CD1c-positive myeloid dendritic cell (primary cell): Measurements from ENCODE around the gene KRT13.

Experiments
- DNase-seq: peaks from one replicate; pipeline ENCODE4 v3.0.0-alpha.2; 2016; ENCODE audit errors: extremely low spot score

The KRT13 gene

DNA sequence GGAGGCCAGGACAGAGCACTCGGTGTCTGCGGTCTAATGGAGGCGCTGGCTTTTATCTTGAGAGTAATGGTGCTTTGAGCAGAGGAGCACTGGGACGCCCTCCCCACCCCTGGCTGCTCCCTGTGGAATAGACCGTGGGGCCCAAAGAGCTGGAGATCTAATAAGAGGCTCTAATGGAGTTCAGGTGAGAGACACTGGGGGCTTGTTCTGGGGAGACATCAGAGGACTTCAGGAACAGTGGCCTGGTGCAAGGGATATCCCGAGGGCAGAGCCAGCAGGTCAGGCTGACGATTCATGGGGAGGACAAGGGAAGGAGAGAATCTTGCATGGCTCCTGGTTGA, 32.2 kb upstream of the KRT13 start:
- no peak for DNase-seq

DNA sequence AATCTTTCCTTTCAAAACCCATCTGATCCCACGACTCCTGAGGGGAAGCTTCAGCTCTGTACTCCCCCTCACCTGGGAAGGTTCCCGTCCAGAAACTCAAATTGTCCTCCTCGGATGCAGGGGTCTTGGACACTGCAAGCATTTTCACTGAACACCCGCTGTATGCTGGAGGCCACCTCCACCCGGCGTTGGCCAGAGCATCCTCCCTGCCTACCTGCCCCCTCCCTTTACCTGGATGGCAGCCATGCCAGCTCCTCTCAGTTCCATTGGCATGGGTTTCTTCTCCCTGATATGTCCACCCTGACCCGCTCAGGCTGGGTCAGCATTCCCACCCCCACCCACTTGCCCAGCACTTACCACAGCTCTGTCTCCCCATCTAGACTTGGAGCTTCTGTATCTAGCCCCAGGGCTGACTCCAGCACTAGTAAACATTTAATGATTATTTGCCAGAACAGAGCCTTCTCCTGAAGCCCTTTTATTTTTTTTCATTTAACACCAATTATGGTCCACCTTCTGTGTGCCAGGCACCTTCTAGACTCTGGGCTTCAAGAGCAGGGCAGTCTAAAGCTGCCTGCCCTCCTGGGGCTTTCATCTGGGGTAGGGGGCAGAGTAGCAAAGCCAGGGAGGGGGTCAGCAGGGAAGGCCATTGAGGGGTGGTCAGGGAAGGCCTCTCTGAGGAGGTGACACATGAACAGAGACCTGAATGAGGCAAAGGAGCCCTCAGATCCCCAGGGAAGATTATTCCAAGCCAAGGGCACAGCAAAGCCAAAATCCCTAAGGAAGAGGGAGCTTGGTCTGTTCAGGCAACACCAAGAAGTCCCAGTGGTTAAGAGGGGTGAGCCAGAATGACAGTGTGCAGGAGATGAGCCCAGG, 31.6 kb upstream of the KRT13 start:
- DNase-seq = no peak

DNA sequence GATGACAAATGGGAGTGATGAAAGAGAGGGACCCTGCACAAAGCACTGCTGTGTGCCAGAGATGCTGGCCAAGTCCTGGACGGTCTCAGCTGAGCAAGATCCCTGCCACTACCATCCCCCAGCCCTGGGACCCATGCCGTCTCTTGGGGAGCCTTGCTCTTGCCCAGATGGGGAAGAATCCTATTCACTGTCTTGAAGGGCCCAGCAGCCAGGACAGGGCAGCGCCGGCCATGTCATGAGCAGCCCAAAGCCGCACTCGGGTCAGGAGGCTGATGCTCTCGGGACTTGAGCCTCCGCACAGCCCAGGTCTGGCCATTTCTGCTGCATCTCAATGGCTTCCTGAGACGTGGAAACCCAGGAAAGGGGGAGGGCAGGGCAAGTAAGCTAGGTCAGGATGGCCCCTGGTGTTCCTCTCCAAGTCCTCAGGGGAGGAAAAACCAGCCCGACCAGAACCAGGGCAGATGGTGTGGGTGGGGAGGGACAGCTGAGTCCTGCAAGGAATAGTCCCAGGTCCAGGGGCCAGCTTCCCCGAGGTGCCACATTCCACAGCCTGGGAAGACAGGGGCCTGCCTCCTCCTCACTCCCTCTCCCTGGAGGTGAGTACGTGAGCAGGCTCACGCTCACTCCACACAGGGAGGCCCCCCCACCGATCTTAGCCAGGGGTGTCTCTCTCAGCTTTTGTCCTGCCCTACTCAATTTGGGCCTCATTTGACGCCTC, 30.5 kb upstream of the KRT13 start:
- no peak for DNase-seq

DNA sequence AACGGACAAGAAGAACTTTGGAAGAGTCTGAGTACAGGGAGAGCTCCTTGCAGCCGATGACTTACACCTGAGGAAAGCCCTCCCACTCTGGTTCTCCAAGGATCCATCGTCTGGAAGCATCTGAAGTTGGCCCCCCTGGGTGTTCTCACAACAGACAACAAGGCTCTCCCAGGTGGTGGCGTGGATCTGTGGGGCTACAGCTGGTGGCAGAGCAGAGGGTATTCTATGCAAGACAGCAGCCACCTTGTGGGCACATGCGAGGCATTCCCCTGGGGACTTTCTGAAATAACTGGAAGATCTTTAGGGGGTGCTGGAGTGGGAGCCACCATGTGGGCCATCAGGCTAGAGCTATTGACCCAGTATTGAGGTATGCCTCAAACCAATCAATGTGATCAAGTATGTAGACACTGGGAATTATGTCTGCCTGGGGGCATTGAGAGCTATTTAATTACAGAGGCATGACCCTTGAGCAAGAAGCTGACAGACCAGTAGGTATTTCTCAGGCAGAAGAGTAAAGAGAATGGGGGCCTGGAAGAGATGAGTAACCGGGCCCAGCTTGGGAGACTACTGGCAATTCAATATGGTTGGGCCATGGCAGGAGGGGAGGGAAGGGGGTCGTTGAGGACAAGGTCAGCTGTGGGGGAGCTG, 29.6 kb upstream of the KRT13 start:
- DNase-seq = no peak

DNA sequence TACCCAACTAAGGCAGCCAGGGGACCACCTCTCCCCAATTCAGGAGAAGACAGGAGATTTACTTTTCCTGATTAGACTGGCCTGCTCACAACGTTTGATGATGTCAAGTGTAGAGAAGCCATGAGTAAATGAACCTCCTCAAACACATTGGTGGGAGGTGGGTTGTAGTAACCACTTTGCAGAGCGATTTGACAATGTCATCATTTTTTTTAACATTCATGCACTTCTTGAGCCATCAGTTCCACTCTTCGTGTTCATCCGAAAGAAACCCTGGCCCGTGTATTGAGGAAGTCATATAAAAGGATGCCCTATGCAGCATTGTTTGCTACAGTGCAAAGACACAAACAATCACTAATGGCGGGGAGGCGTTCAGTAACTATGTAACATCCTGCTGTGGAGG, 28.2 kb upstream of the KRT13 start:
- no peak for DNase-seq

DNA sequence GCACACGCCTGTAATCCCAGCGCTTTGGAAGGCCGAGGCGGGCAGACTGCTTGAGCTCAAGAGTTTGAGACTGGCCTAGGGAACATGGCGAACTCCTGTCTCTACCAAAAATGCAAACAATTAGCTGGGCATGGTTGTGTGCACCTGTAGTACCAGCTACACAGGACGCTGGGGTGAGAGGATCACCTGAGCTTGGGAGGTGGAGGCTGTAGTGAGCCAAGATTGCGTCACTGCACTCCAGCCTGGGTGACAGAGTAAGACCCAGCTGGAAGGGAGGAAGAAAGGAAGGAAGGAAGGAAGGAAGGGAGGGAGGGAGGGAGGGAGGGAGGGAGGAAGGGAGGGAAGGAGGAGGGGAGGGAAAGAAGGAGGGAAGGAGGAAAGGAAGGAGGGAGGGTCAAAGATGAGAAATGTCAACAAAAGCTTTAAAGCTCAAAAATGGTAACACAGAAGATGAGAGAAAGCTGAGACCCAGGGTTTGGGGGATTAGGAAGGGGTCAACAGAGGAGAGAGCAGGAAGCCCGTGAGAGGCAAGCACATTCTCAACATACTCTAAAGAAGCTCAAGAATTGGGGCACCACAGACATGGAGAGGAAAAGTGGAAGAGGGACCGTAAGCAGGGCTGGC, 27.6 kb upstream of the KRT13 start:
- DNase-seq = no peak

DNA sequence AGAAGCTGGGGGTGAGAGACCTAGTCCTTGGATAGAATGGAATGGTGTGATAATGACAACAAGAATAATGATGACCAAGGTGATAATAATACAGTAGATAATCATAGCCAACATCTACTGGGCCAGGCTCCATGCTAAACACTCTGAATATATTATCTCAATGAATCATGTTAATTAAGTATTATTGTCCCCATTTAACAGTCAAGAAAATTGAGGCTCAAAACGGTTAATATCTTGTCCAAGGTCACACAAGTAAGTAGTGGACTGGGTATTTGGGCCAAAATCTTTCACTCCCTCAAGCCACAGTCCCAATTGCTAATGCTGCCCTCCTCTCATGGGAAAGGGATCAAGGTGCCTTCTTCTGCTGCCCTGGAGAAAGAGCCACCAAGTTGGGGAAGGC, 26.6 kb upstream of the KRT13 start:
- no peak for DNase-seq

DNA sequence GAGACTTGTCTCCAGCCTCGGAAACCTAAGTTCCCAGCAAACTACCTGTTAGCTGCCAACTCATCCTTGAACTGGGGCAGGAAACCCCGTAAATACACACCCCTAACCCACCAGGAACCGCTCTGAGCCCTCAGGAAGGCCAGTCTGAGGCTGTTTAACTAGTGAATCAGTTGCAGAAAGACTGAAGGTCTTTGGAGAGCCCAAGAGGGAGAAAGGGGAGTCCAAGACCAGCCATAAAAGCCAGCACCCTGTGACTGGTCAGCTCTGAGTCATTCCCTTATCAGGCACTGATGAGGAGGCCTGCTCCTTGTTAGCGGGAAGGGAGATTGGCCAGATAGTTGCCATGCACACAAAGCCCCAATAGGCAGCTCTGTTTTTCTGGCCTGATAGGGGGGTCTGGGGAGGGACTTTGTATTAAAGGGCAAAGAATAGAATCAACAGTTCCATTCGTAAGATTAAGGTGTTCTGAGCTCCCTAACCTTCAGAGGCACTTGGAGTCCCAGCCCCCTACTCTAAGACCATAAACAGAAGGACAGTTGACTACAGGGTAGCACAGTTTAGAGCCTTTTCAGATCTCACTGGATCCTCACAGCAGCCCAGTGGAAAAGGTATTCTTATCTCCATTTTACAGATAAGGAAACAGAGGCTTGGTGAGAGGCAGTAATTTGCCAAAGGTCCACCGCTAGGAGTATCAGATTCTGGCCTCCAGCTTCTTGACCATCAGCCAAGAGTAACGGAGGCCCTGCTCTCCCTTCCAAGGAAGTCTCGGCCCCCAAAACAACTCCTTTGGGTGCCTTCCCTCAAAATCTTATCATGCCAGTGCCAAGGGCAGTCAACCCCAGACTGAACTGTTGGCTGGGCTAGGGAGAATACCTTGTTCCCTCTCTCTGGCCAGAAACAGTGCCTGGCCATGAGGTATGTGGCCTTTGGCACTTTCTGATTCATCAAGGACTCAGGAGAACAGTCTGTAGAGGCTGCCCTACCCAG, 24.9 kb upstream of the KRT13 start:
- no peak for DNase-seq

DNA sequence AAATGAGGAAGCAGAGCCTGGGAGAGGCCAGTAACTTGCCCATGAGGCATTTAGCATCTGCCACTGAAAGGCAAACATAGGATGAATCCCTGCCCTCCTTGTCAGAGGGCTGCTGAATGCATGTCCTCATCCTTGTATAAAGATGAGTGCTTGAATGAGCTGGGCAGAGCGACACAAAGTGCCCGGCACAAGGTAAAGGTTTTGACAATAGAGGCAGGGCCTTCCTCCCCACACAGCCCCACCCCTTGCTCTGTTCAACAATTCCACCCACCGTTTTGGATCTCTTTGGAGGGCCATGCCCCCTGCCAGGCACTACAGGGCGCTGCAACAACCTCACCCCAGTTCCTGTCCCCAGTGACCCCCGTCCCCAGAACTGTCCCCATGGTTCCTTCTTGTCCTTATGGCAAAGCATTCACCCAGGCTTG, 24.1 kb upstream of the KRT13 start:
- DNase-seq = peak; percentile 15

DNA sequence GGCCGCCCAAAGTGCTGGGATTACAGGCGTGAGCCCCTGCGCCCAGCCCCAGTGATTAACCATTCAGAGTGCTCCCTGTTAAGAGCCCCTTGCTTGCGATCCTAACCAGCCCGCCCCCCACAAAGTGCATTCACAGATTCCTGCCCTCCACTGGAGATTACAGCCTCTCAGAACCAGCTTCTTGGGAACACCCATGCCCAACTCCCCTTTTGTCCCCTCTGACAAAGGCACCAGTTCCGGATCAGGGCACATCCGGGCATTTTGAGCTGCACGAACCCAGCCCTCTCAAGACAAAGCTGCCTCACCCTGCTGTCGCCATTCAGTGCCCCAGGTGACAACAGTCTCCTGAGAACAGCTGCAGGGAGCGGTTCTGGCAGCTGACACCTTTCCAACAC, 23.5 kb upstream of the KRT13 start:
- DNase-seq = no peak

DNA sequence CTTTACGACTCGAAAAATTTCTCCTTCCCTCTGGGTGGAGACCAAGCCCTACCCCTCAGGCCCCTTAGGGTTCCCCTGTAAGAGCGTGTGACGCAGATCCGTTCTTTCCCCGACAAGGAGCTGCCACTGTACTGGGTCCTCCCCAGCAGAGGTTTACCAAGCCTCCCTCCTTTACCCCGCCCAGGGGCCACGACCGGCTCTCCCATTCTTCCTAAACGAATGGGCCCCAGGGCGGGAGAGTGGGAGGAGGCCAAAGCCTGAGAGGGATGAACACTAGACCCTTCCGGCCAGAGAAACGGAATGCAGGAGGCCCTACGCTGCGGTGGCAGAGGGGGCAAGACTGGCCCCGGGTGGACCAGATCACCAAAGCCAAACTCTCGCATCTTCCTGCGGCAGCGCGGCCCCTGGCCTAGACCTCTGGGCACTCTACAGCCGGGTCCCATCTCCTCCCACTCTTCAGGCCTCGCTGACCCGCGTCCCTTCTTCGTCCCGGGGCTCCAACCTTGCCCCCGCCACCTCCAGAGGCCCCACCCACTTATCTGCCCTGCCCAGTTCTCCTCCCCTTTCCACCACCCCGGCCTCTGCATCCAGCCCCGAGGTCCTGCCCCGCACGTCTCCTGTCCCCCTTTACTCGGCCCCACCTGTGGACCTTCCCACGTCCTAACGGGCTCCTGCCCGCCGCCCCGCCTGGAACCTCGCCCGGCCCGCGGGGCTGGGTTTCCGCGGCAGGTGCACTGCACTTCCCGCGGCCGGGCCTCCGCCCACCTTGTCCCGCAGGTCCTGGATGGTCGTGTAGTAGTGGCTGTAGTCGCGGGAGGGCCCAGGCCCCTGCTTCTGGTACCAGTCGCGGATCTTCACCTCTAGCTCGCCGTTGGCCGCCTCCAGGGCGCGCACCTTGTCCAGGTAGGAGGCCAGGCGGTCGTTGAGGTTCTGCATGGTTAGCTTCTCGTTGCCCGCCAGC, 21.9 kb upstream of the KRT13 start:
- no peak for DNase-seq

DNA sequence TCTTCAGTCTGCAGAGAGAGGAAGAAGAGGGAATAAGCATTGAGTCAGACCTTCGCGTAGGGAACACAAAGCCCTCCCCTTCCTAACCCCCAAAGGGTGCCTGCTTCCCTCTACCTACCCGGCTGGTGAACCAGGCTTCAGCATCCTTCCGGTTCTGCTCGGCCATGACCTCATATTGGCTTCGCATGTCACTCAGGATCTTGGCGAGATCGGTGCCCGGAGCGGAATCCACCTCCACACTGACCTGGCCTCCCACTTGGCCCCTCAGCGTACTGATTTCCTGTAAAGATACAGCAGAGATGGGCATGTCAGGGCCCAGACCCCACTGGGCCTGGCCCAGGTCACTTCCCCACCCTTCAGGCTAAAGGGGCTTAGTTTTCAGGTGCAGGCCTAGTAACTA, 18.8 kb upstream of the KRT13 start:
- DNase-seq = no peak

DNA sequence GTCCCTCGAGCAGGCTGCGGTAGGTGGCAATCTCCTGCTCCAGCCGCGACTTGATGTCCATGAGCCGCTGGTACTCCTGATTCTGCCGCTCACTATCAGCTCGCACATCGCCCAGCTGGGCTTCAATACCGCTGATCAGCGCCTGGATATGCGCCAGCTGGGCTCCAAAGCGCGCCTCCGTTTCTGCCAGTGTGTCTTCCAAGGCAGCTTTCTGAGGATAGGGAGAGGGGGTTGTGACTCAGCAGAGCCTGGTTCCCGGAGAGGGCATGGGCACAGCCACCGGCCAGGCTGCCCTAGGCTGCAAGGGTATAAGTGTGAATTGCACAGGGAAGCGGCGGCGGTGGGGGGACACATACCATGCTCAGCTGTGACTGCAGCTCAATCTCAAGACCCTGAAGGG, 18.4 kb upstream of the KRT13 start:
- no peak for DNase-seq

DNA sequence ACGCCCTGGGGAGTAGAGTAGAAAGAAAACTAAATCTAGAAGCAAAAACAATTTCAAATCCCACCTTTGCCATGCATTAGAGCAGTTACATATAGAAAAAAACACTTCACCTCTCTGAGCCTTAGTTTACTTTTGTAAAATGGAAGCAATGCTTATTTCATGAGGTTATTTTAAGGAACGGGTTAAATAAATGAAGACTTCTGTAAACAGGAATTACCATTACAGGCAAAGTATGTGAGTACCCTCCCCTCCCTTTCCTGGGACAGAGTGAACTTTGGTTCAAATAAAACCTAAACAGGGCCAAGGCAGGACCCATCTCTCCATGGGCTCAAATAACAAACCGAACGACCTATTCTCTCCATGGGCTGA, 17.8 kb upstream of the KRT13 start:
- DNase-seq = no peak

DNA sequence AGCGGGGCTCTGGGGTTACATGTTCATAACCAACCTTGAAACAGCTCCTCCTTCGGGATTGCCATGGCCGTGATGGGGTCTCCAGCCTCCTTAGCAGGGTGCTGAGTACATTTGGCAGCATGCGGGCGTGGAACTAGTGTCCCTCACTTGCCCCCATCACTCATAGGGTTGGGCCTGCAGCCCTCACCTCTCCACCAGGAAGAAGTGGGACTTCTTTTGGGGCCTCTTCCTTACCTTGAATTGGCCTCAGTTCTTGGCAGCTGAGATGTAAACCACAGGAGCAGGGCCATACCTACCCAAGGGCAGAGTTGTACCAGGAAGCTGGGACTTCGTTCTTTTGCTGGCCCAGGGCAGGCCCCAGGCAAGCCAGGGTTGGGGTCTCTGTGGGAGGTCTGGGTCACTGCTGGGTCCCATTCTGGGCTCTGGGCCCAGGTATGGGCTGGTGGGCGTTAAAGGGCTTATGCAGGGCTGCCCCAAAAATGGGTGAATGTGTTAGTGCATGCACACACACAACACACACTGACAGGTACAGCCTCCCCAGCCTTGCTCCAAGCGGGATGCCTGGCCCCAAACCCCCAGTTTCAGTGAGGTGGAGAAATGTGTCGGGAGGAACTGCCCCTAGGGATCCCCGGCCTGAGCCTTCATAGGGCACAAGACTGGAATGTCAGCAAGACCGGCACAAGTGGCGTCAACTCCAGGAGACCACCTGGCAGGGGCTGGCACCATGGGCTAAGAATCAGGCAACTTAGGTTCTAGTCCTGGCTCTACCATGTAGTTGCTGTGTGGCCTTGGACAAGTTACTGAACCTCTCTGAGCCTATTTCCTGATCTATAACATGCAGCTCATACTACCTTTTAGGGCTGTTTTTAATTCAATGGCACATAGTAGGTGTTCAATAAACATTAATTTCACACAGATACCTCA, 17.2 kb upstream of the KRT13 start:
- no peak for DNase-seq

DNA sequence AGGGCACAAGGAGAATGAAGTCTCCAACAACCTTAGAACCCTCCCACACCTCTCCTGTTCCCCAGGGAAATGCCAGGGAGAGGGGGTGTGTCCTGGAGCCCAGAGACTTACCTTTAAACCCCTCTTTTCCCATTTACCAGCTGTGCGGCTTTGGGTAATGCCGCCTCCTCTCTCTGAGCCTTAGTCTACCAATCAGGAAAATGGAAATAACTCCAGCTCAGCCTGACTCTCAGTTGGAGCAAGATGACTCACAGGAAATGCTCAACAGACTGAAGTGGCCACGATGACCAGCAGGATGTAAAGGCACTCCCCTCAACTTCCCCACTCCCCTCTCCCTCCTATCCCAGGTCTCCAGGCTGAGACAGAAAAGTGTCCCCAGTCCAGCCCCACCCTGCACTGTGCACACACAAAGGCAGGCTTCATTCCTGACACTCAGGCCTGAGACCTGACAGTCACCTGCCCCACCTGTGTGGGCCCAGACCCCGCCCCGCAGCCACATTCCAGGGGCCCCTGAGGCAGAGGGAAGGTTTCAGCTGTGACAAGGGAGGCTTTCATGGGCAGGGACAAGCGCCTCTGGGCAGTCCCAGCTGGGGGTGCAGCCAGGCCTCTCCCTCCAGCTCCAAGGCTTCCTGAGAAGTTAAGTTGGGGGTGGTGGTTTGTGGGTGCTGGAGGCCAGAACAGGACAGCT, 16.3 kb upstream of the KRT13 start:
- no peak for DNase-seq

DNA sequence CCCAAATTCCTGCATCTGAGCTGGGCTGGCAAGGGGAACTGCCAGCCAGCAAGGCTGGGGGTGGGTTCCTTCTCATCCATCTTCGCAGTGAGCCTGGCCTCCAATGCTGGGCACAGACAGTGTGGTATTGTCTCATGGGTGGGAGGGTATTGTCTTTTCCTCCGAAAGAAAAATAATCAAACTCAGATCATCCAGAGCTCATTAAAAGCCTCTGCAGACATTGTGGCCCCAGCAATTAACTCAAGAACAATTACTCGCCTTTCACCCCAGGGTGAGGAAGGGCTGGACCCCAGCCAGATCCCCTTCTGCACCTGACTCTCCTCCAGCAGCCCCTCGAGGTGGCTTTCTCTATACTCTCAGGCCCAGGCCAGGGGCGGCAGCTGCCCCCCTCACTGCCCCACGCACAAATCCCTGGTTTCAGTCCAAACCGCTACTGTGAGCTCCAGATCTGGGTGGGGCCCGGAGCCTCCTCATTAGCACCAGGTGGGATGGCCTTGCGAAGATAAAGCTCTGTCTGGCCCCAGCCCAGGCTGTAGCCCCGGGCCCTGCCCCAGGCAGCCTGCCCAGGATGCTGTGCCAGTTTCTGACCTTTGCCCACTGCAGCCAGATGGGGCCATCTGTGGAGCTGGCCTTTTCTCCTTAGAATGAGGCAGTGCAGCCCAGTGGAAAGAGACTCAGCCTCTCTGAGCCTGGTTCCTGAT, 15.6 kb upstream of the KRT13 start:
- DNase-seq = no peak
